ENCODE measurements around the gene PLD3.

PLD3 gene

GRCh38 chr19:40348125-40348913 lies at the start of gene PLD3, which contains the start of gene C19orf47:
Gene PLD3, plus strand, starts transcription at chr19:40348695. Its CDS starts 17,789 bp downstream, at chr19:40366484.
Gene C19orf47, minus strand, starts transcription at chr19:40348397. Its CDS starts 6,540 bp downstream, at chr19:40341857.
- Mint-ChIP-seq H3K4me1 (peaks cover 25% of the 10 kb centered on the region), H3K36me3 (ENCODE audit: low read depth) (peaks cover 3% of the 10 kb centered on the region), H3K4me3 (peak within 1 kb of the TSS; percentile 87), H3K27ac (peak within 1 kb of the TSS; percentile 86), H3K9me3 (no peaks in the 10 kb centered on the region), H3K27me3 (peaks cover 2% of the 10 kb centered on the region)
- DNase-seq, result peak; percentile 99
- ATAC-seq, result peak; percentile 99

GRCh38 chr19:40300668-40301067 lies 47.8 kb upstream of the PLD3 start:
- Mint-ChIP-seq H3K36me3 (ENCODE audit: low read depth) (no peaks in the 10 kb centered on the region), H3K27me3 (no peaks in the 10 kb centered on the region), H3K4me1 (no peaks in the 10 kb centered on the region), H3K27ac (no peak overlapping the region), H3K4me3 (no peak overlapping the region), H3K9me3 (no peaks in the 10 kb centered on the region)
- DNase-seq (no peak), ATAC-seq (no peak)

- no peak for DNase-seq
- H3K4me3 Mint-ChIP-seq, result no peak overlapping the region
- no peak for ATAC-seq
- no peaks in the 10 kb centered on the region for H3K36me3 Mint-ChIP-seq (ENCODE audit: low read depth)
- H3K27me3 Mint-ChIP-seq, result no peaks in the 10 kb centered on the region
- H3K9me3 Mint-ChIP-seq, result no peaks in the 10 kb centered on the region
- no peak overlapping the region for H3K27ac Mint-ChIP-seq
- H3K4me1 Mint-ChIP-seq, result no peaks in the 10 kb centered on the region
Observed at GRCh38 chr19:40302224-40303011, 46.1 kb upstream of the PLD3 start.

- DNase-seq, result no peak
- no peak overlapping the region for H3K27ac Mint-ChIP-seq
- H3K27me3 Mint-ChIP-seq, result no peaks in the 10 kb centered on the region
- no peaks in the 10 kb centered on the region for H3K9me3 Mint-ChIP-seq
- no peaks in the 10 kb centered on the region for H3K36me3 Mint-ChIP-seq (ENCODE audit: low read depth)
- ATAC-seq, result no peak
- H3K4me3 Mint-ChIP-seq, result no peak overlapping the region
- no peaks in the 10 kb centered on the region for H3K4me1 Mint-ChIP-seq
Observed at GRCh38 chr19:40303765-40304164, 44.7 kb upstream of the PLD3 start.

GRCh38 chr19:40304306-40304705 lies 44.2 kb upstream of the PLD3 start:
- H3K36me3 Mint-ChIP-seq (ENCODE audit: low read depth), result no peaks in the 10 kb centered on the region
- no peaks in the 10 kb centered on the region for H3K27me3 Mint-ChIP-seq
- no peak for DNase-seq
- no peak for ATAC-seq
- H3K9me3 Mint-ChIP-seq, result no peaks in the 10 kb centered on the region
- H3K27ac Mint-ChIP-seq, result no peak overlapping the region
- H3K4me3 Mint-ChIP-seq, result no peak overlapping the region
- H3K4me1 Mint-ChIP-seq, result no peaks in the 10 kb centered on the region

GRCh38 chr19:40305403-40305802 lies 43.1 kb upstream of the PLD3 start:
- no peaks in the 10 kb centered on the region for H3K4me1 Mint-ChIP-seq
- H3K4me3 Mint-ChIP-seq, result no peak overlapping the region
- DNase-seq (peak; percentile 78), ATAC-seq (no peak)
- H3K27ac Mint-ChIP-seq, result no peak overlapping the region
- H3K27me3 Mint-ChIP-seq, result no peaks in the 10 kb centered on the region
- no peaks in the 10 kb centered on the region for H3K9me3 Mint-ChIP-seq
- no peaks in the 10 kb centered on the region for H3K36me3 Mint-ChIP-seq (ENCODE audit: low read depth)

GRCh38 chr19:40309666-40310065 lies 38.8 kb upstream of the PLD3 start:
- H3K27me3 Mint-ChIP-seq, result no peaks in the 10 kb centered on the region
- ATAC-seq, result no peak

GRCh38 chr19:40312533-40312932 lies 36.0 kb upstream of the PLD3 start:
- no peak overlapping the region for H3K4me3 Mint-ChIP-seq
- H3K36me3 Mint-ChIP-seq (ENCODE audit: low read depth), result peaks cover 2% of the 10 kb centered on the region
- no peak for DNase-seq
- H3K27me3 Mint-ChIP-seq, result no peaks in the 10 kb centered on the region
- ATAC-seq, result no peak
- H3K9me3 Mint-ChIP-seq, result no peaks in the 10 kb centered on the region
- no peaks in the 10 kb centered on the region for H3K4me1 Mint-ChIP-seq
- H3K27ac Mint-ChIP-seq, result no peak overlapping the region

More at GRCh38 chr19:40309666-40310065, 38.8 kb upstream of the PLD3 start:
- Mint-ChIP-seq H3K4me3 (no peak overlapping the region), H3K9me3 (no peaks in the 10 kb centered on the region), H3K36me3 (ENCODE audit: low read depth) (no peaks in the 10 kb centered on the region), H3K27ac (no peak overlapping the region), H3K4me1 (no peaks in the 10 kb centered on the region)
- DNase-seq, result no peak

- DNase-seq, result no peak
- H3K4me3 Mint-ChIP-seq, result no peak overlapping the region
- H3K27ac Mint-ChIP-seq, result no peak overlapping the region
- H3K27me3 Mint-ChIP-seq, result no peaks in the 10 kb centered on the region
- H3K9me3 Mint-ChIP-seq, result no peaks in the 10 kb centered on the region
- peaks cover 2% of the 10 kb centered on the region for H3K36me3 Mint-ChIP-seq (ENCODE audit: low read depth)
- no peaks in the 10 kb centered on the region for H3K4me1 Mint-ChIP-seq
- ATAC-seq, result no peak
Observed at GRCh38 chr19:40313229-40313983, 35.1 kb upstream of the PLD3 start.

- Mint-ChIP-seq H3K4me3 (no peak overlapping the region), H3K27ac (no peak overlapping the region), H3K27me3 (no peaks in the 10 kb centered on the region), H3K9me3 (no peaks in the 10 kb centered on the region), H3K4me1 (no peaks in the 10 kb centered on the region), H3K36me3 (ENCODE audit: low read depth) (peaks cover 2% of the 10 kb centered on the region)
- DNase-seq (no peak), ATAC-seq (no peak)
Observed at GRCh38 chr19:40314656-40315055, 33.8 kb upstream of the PLD3 start.

GRCh38 chr19:40315812-40316470 lies 32.6 kb upstream of the PLD3 start:
- H3K27me3 Mint-ChIP-seq, result no peaks in the 10 kb centered on the region
- H3K4me3 Mint-ChIP-seq, result no peak overlapping the region
- ATAC-seq, result no peak
- H3K4me1 Mint-ChIP-seq, result no peaks in the 10 kb centered on the region
- peaks cover 5% of the 10 kb centered on the region for H3K36me3 Mint-ChIP-seq (ENCODE audit: low read depth)
- no peaks in the 10 kb centered on the region for H3K9me3 Mint-ChIP-seq
- DNase-seq, result no peak
- H3K27ac Mint-ChIP-seq, result no peak overlapping the region

GRCh38 chr19:40317338-40317737 lies 31.2 kb upstream of the PLD3 start:
- DNase-seq (no peak), ATAC-seq (no peak)
- Mint-ChIP-seq H3K4me3 (no peak overlapping the region), H3K4me1 (no peaks in the 10 kb centered on the region), H3K27ac (no peak overlapping the region), H3K9me3 (no peaks in the 10 kb centered on the region), H3K27me3 (no peaks in the 10 kb centered on the region), H3K36me3 (ENCODE audit: low read depth) (peaks cover 8% of the 10 kb centered on the region)

- no peaks in the 10 kb centered on the region for H3K4me1 Mint-ChIP-seq
- no peak for DNase-seq
- no peaks in the 10 kb centered on the region for H3K27me3 Mint-ChIP-seq
- H3K27ac Mint-ChIP-seq, result no peak overlapping the region
- no peak for ATAC-seq
- H3K36me3 Mint-ChIP-seq (ENCODE audit: low read depth), result peaks cover 18% of the 10 kb centered on the region
- no peak overlapping the region for H3K4me3 Mint-ChIP-seq
- H3K9me3 Mint-ChIP-seq, result no peaks in the 10 kb centered on the region
Observed at GRCh38 chr19:40320558-40320935, 27.9 kb upstream of the PLD3 start.

GRCh38 chr19:40321076-40321475 lies 27.4 kb upstream of the PLD3 start:
- Mint-ChIP-seq H3K4me3 (no peak overlapping the region), H3K27ac (no peak overlapping the region)

More at GRCh38 chr19:40321076-40321475, 27.4 kb upstream of the PLD3 start:
- ATAC-seq (no peak), DNase-seq (no peak)
- H3K4me1 Mint-ChIP-seq, result no peaks in the 10 kb centered on the region
- no peaks in the 10 kb centered on the region for H3K27me3 Mint-ChIP-seq
- H3K36me3 Mint-ChIP-seq (ENCODE audit: low read depth), result peaks cover 22% of the 10 kb centered on the region
- H3K9me3 Mint-ChIP-seq, result no peaks in the 10 kb centered on the region
